HCT116 (cell line): ENCODE measurements around the gene RNASE1. TPM values are rescaled to one million over a fixed set of nuclear protein-coding genes. Genes with fewer than 3 reads are reported as not detected.

Experiments used
- ATAC-seq: fragments of 200-7000 bp; cut with Tn5 transposase; 2 replicates; pipeline ENCODE4 v1.9.1; 2020; ENCODE audit warnings: mild to moderate bottlenecking, moderate library complexity
- BruUV-seq: library from RNA; stranded (reverse); fragments of 400-500 nt; replicated peaks from 2 replicates; lab custom pipeline; 2021; lab: Mats Ljungman, UMichigan
- CTCF ChIA-PET: fragments of 300-600 bp; sonication (Branson Sonifier 250); formaldehyde crosslinking; loops from one replicate; lab custom pipeline; 2021; ENCODE audit warnings: antibody characterized with exemption; lab: Charles Lee
- POLR2A ChIA-PET: fragments of 300-600, 350-600 bp; sonication (Branson Sonifier 250); formaldehyde crosslinking; loops from one replicate; lab custom pipeline; 2021; ENCODE audit warnings: antibody characterized with exemption; lab: Charles Lee
- RAD21 ChIA-PET, 2 experiments: fragments of 300-600 bp; sonication (Branson Sonifier 250); formaldehyde crosslinking; loops; one replicate each; lab custom pipeline; 2023; ENCODE audit warnings: low total read pairs in 2 of 2; ENCODE audit not compliant: uncharacterized antibody in 2 of 2, unreplicated experiment in 2 of 2, low non-redundant PET in 1 of 2; lab: Charles Lee
- DNase-seq: peaks from one replicate; pipeline ENCODE4 v3.0.0-alpha.2; 2010; ENCODE audit warnings: low read depth, low spot score
- H2AFZ ChIP-seq: fragments of 200-600 bp; shearing (Covaris generic), sonication (generic); 2 replicates; pipeline ENCODE4 v1.6.1; 2017; ENCODE audit warnings: low read depth, mixed run types, mixed read lengths, antibody characterized with exemption, low read length; ENCODE audit not compliant: poor library complexity, severe bottlenecking
- H3K27ac ChIP-seq: 2 replicates; pipeline ENCODE4 v1.5.1; 2012; ENCODE audit warnings: low read depth, low read length
- H3K27me3 ChIP-seq: fragments of 200-600 bp; sonication (generic); 2 replicates; pipeline ENCODE4 v1.6.1; 2016; ENCODE audit warnings: mixed run types, low read length, mixed read lengths; ENCODE audit not compliant: insufficient read depth
- H3K36me3 ChIP-seq, 2 experiments: fragments of 200-500 bp in 1 of 2; fragments of 200-600 bp in 1 of 2; sonication (Bioruptor generic) in 1 of 2; sonication (generic) in 1 of 2; 2 replicates each; pipeline versions ENCODE4 v1.5.1 to v1.6.1; 2014 to 2016; ENCODE audit warnings: low read length in 2 of 2, inconsistent platforms in 1 of 2, mixed read lengths in 1 of 2, mixed run types in 1 of 2; ENCODE audit not compliant: insufficient read depth in 2 of 2, control insufficient read depth in 1 of 2
- H3K4me1 ChIP-seq, 2 experiments: fragments of 200-600 bp in 1 of 2; sonication (generic) in 1 of 2; 2 replicates each; pipeline versions ENCODE4 v1.5.1 to v1.6.1; 2012 to 2017; ENCODE audit warnings: low read length in 2 of 2, inconsistent platforms in 1 of 2, mild to moderate bottlenecking in 1 of 2, mixed read lengths in 1 of 2, mixed run types in 1 of 2, moderate library complexity in 1 of 2; ENCODE audit not compliant: insufficient read depth in 2 of 2, control insufficient read depth in 1 of 2
- H3K4me2 ChIP-seq: fragments of 200-600 bp; sonication (generic); 2 replicates; pipeline ENCODE4 v1.6.1; 2017; ENCODE audit warnings: mixed run types, low read length, mixed read lengths
- H3K4me3 ChIP-seq, 2 experiments: fragments of 200-600 bp in 1 of 2; sonication (generic) in 1 of 2; replicated peaks in 1 of 2; 2 replicates each; pipeline ENCODE4 v1.5.1; 2011 to 2016; ENCODE audit warnings: low read length in 2 of 2, control low read depth in 1 of 2, low read depth in 1 of 2, mild to moderate bottlenecking in 1 of 2, mixed read lengths in 1 of 2, mixed run types in 1 of 2
- H3K79me2 ChIP-seq: fragments of 200-600 bp; sonication (generic); 2 replicates; pipeline ENCODE4 v1.6.1; 2017; ENCODE audit warnings: mild to moderate bottlenecking, mixed run types, low read length, moderate library complexity, mixed read lengths; ENCODE audit not compliant: insufficient read depth
- H3K9ac ChIP-seq: fragments of 200-600 bp; sonication (generic); 2 replicates; pipeline ENCODE4 v1.6.1; 2016; ENCODE audit warnings: low read length, mixed read lengths
- H3K9me2 ChIP-seq: fragments of 200-600 bp; sonication (generic), shearing (Covaris generic); 2 replicates; pipeline ENCODE4 v1.6.1; 2017; ENCODE audit warnings: mixed run types, mild to moderate bottlenecking, moderate library complexity; ENCODE audit not compliant: insufficient read depth
- H3K9me3 ChIP-seq, 2 experiments: fragments of 200-500 bp in 1 of 2; fragments of 200-600 bp in 1 of 2; sonication (Bioruptor generic) in 1 of 2; sonication (generic) in 1 of 2; 2 replicates each; pipeline ENCODE4 v1.6.1; 2014 to 2017; ENCODE audit warnings: low read length in 2 of 2, mixed read lengths in 2 of 2, inconsistent platforms in 1 of 2, low read depth in 1 of 2, mild to moderate bottlenecking in 1 of 2, mixed run types in 1 of 2, moderate library complexity in 1 of 2; ENCODE audit not compliant: control insufficient read depth in 1 of 2, insufficient read depth in 1 of 2
- H4K20me1 ChIP-seq: fragments of 200-600 bp; sonication (generic), shearing (Covaris generic); 2 replicates; pipeline ENCODE4 v1.6.1; 2017; ENCODE audit warnings: mixed run types, mild to moderate bottlenecking, moderate library complexity; ENCODE audit not compliant: insufficient read depth
- ATF3 ChIP-seq: IDR thresholded peaks from 2 replicates; pipeline ENCODE4 v1.6.1; 2012
- CBX3 ChIP-seq: IDR thresholded peaks from 2 replicates; pipeline ENCODE4 v1.6.1; 2012; ENCODE audit warnings: low read depth
- CEBPB ChIP-seq: IDR thresholded peaks from 2 replicates; pipeline ENCODE4 v1.6.1; 2012; ENCODE audit warnings: low read depth
- CTCF ChIP-seq, 3 experiments: fragments of 200-600 bp in 1 of 3; sonication (generic) in 1 of 3; IDR thresholded peaks in 2 of 3; conservative IDR thresholded peaks in 1 of 3; 2 replicates each; pipeline ENCODE4 v1.5.1; 2012 to 2017; ENCODE audit warnings: low read depth in 2 of 3, low read length in 2 of 3, antibody characterized with exemption in 1 of 3, borderline replicate concordance in 1 of 3, control low read depth in 1 of 3, mild to moderate bottlenecking in 1 of 3, mixed read lengths in 1 of 3, mixed run types in 1 of 3, moderate library complexity in 1 of 3; ENCODE audit not compliant: insufficient read depth in 1 of 3
- EZH2phosphoT487 ChIP-seq: fragments of 200-600 bp; IDR thresholded peaks from 2 replicates; pipeline ENCODE4 v1.6.1; 2018; ENCODE audit warnings: antibody characterized with exemption, borderline replicate concordance
- MAX ChIP-seq: IDR thresholded peaks from 2 replicates; pipeline ENCODE4 v1.6.1; 2012
- POLR2A ChIP-seq: IDR thresholded peaks from 2 replicates; pipeline ENCODE4 v1.7.0; 2011; ENCODE audit warnings: borderline replicate concordance; ENCODE audit not compliant: insufficient read depth, insufficient read length; ENCODE audit errors: extremely low read depth
- RAD21 ChIP-seq: IDR thresholded peaks from 2 replicates; pipeline ENCODE4 v1.6.1; 2012; ENCODE audit warnings: low read depth, mild to moderate bottlenecking
- SRF ChIP-seq: IDR thresholded peaks from 2 replicates; pipeline ENCODE4 v1.6.1; 2012; ENCODE audit warnings: low read depth
- intact Hi-C: fragments of 100-400 bp; cut with micrococcal nuclease; formaldehyde crosslinking; loops from 2 replicates; pipeline ENCODE4 v1.10.0; 2022
- total RNA-seq: library from RNA; stranded (reverse); gene quantifications from one replicate; pipeline ENCODE4 v1.2.1, GENCODE V29; 2021; ENCODE audit not compliant: unreplicated experiment

Gene RNASE1
- total RNA-seq, 1 experiment from 2014 or later = 3.3 TPM

- TF ChIP-seq MAX = no peak
- no peak for TF ChIP-seq SRF
- no peak for TF ChIP-seq CEBPB
- no peak for TF ChIP-seq ATF3
- TF ChIP-seq CTCF (IDR thresholded peaks at IDR 0.05 in 2 of 3, conservative IDR thresholded peaks at IDR 0.05 in 1 of 3; ENCODE audit: borderline replicate concordance in 1 of 3, insufficient read depth in 1 of 3, low read depth in 2 of 3, low read length in 2 of 3) = peak; percentile 49 to 77 (median 72); a peak in 5 of 6 replicates
- peak; percentile 65 for TF ChIP-seq RAD21
- no peak for TF ChIP-seq CBX3
- TF ChIP-seq EZH2phosphoT487 = no peak
- TF ChIP-seq POLR2A = no peak
- no TSS peak for BruUV-seq
- Histone ChIP-seq H3K27me3 (no peaks in the 10 kb centered on the region), H3K9me2 (no peaks in the 10 kb centered on the region), H2AFZ (peak overlapping the region; percentile 90), H3K9me3 (no peaks in the 10 kb centered on the region), H3K36me3 (no peaks in the 10 kb centered on the region), H3K9ac (no peak overlapping the region), H3K79me2 (no peaks in the 10 kb centered on the region), H3K27ac (no peak overlapping the region), H3K4me3 (no peak overlapping the region), H3K4me1 (peaks cover 0 to 10% of the 10 kb centered on the region in 2 experiments; a peak in 2 of 4 replicates), H4K20me1 (no peaks in the 10 kb centered on the region), H3K4me2 (peak overlapping the region; percentile 25; the same call in 1 of the 2 replicates)
- ChIA-PET CTCF (interaction anchor here (0.7 to 1.7 kb wide), 14 partner anchors 9 to 203 kb away, joined by 3 to 17 read pairs (median 6); no protein-coding TSS in a partner anchor), RAD21 (interaction anchor here in 1 of 2 experiments (0.7 to 1.0 kb wide), 2 partner anchors 18 to 19 kb away, joined by 4 to 9 read pairs; no protein-coding TSS in a partner anchor), POLR2A (interaction anchor here (1.0 kb wide), 1 partner anchor 21 kb away, joined by 4 read pairs; no protein-coding TSS in a partner anchor)
- intact Hi-C loops = loop anchor here (1.0 kb wide), 1 partner anchor 18 kb away; no protein-coding TSS in a partner anchor
- DNase-seq (peak; percentile 66), ATAC-seq (peak; percentile 88)
Measured at GRCh38 chr14:20836668-20837338, 34.2 kb upstream of the RNASE1 start.
